Mesenchymal stem cell (in vitro differentiated cells and primary cell): Measurements from ENCODE around the gene ITGB5. TPM values are rescaled to one million over a fixed set of nuclear protein-coding genes. Genes with fewer than 3 reads are reported as not detected.

Experiments used
- small RNA-seq: library from polyadenylated mRNA; stranded (forward); fragments of <200 nt; extraction: miRNeasy Mini kit (QIAGEN cat#:217004); gene quantifications from one replicate; pipeline ENCODE3, GENCODE V24; 2013; ENCODE audit warnings: low read depth

The ITGB5 gene

Small RNA genes lying within 50 kb of the gene (small RNA-seq; reads per million reads assigned to genes)
- not detected for gene MIR544B
